CD4-positive, alpha-beta memory T cell (primary cell): ENCODE measurements around the gene GIT2. TPM values are rescaled to one million over a fixed set of nuclear protein-coding genes. Genes with fewer than 3 reads are reported as not detected.
"Not testable (repeated sequence)": the region's sequence is repeated elsewhere in the genome, so short reads cannot be mapped to it uniquely, and the experiment has no call there.

Experiments used
- CTCF ChIA-PET: fragments of 350-600 bp; sonication (Branson Sonifier 250); formaldehyde crosslinking; loops from one replicate; lab custom pipeline; 2021; ENCODE audit warnings: inconsistent platforms; ENCODE audit not compliant: partially characterized antibody; lab: Charles Lee
- POLR2A ChIA-PET: fragments of 350-600 bp; sonication (Branson Sonifier 250); formaldehyde crosslinking; loops from one replicate; lab custom pipeline; 2021; ENCODE audit not compliant: partially characterized antibody; lab: Charles Lee
- DNase-seq, 5 donors: peaks; one replicate each; pipeline versions ENCODE4 v3.0.0 to v3.0.0-alpha.2; 2020 to 2022; ENCODE audit warnings: mixed read lengths in 1 of 5
- H3K27ac ChIP-seq: one replicate; pipeline ENCODE4 v1.7.0; 2013; ENCODE audit warnings: low read depth, low read length
- H3K27me3 ChIP-seq: 2 replicates; pipeline ENCODE4 v1.7.0; 2013; ENCODE audit warnings: mild to moderate bottlenecking, low read length, moderate library complexity; ENCODE audit not compliant: insufficient read depth
- H3K36me3 ChIP-seq: 2 replicates; pipeline ENCODE4 v1.7.0; 2013; ENCODE audit warnings: mild to moderate bottlenecking, low read length, moderate library complexity; ENCODE audit not compliant: insufficient read depth
- H3K4me1 ChIP-seq: 2 replicates; pipeline ENCODE4 v1.7.0; 2013; ENCODE audit warnings: mild to moderate bottlenecking, low read length, moderate library complexity; ENCODE audit not compliant: insufficient read depth
- H3K4me3 ChIP-seq, 2 donors: one replicate each; pipeline ENCODE4 v1.7.0; 2013; ENCODE audit warnings: low read length in 2 of 2, mild to moderate bottlenecking in 1 of 2
- H3K9me3 ChIP-seq, 2 donors: one replicate each; pipeline ENCODE4 v1.7.0; 2013; ENCODE audit warnings: low read length in 2 of 2, control low read depth in 1 of 2; ENCODE audit not compliant: control insufficient read depth in 1 of 2
- H3K27ac Mint-ChIP-seq, 7 donors: one replicate each; pipeline ENCODE4 v1.8.0; 2020 to 2021; ENCODE audit warnings: mixed read lengths in 7 of 7, mild to moderate bottlenecking in 6 of 7, inconsistent platforms in 3 of 7, moderate library complexity in 3 of 7
- H3K27me3 Mint-ChIP-seq, 2 donors: one replicate each; pipeline ENCODE4 v1.8.0; 2020 to 2021; ENCODE audit warnings: mixed read lengths in 2 of 2
- H3K36me3 Mint-ChIP-seq, 2 donors: one replicate each; pipeline ENCODE4 v1.8.0; 2020 to 2021; ENCODE audit warnings: mixed read lengths in 2 of 2, inconsistent platforms in 1 of 2, mild to moderate bottlenecking in 1 of 2
- H3K4me1 Mint-ChIP-seq, 4 donors: one replicate each; pipeline ENCODE4 v1.8.0; 2020 to 2021; ENCODE audit warnings: mixed read lengths in 4 of 4, mild to moderate bottlenecking in 1 of 4
- H3K4me3 Mint-ChIP-seq, 8 donors: one replicate each; pipeline ENCODE4 v1.8.0; 2020 to 2021; ENCODE audit warnings: mixed read lengths in 8 of 8, mild to moderate bottlenecking in 7 of 8, moderate library complexity in 6 of 8, inconsistent platforms in 3 of 8
- H3K9me3 Mint-ChIP-seq, 8 donors: one replicate each; pipeline ENCODE4 v1.8.0; 2020 to 2021; ENCODE audit warnings: mixed read lengths in 8 of 8, mild to moderate bottlenecking in 5 of 8, inconsistent platforms in 3 of 8, moderate library complexity in 1 of 8
- intact Hi-C: fragments of 100-400 bp; cut with micrococcal nuclease; formaldehyde crosslinking; loops from one replicate; pipeline ENCODE4 v1.15.1; 2023
- polyA plus RNA-seq, 2 donors: library from polyadenylated mRNA; unstranded; fragments of 300-500 nt; fragmentation: Illumina TruSeq; gene quantifications; one replicate each; pipeline ENCODE4 v1.2.3, GENCODE V29; 2021
- total RNA-seq, 2 experiments: library from RNA; stranded (reverse); gene quantifications; one replicate each; pipeline ENCODE4 v1.2.3, GENCODE V29; 2021

Gene GIT2
- total and polyA plus RNA-seq, 4 experiments from 2014 or later, result 83.1 to 149 (median 118) TPM

DNA sequence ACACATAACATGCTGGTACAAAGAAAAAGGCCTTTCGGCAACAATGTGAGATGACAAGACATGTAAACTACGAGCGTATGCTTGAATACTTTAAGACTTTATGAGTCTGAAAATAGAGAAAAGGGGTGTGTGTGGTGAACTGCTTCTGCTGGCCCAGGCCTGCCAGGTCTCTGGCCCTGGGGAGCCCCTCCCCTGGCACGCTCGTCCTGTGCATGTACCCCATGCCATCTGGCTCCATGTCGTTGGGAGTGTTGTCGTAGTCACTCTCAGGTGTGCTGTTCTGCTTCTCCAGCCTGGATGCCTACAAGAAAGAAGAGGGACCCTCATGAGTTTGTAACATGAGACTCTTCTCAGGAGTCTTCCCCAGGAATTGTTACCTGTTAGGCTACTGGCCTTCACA lies 57.2 kb downstream of the GIT2 start:
- no peak for DNase-seq
- no peaks in the 10 kb centered on the region for H3K4me1 ChIP-seq
- Mint-ChIP-seq H3K27me3 (no peaks in the 10 kb centered on the region), H3K4me1 (peaks cover 0 to 3% (median 2%) of the 10 kb centered on the region in 4 donors), H3K9me3 (no peaks in the 10 kb centered on the region), H3K4me3 (no peak overlapping the region), H3K27ac (peak overlapping the region in 2 of 7 donors; percentile 29 to 37), H3K36me3 (peaks cover 40 to 52% of the 10 kb centered on the region in 2 donors)
- H3K4me3 ChIP-seq, result no peak overlapping the region
- no peaks in the 10 kb centered on the region for H3K27me3 ChIP-seq
- H3K27ac ChIP-seq, result no peak overlapping the region
- intact Hi-C loops, result no loop called here
- POLR2A ChIA-PET, result no interaction called here
- CTCF ChIA-PET, result no interaction called here
- peaks cover 39% of the 10 kb centered on the region for H3K36me3 ChIP-seq
- no peaks in the 10 kb centered on the region for H3K9me3 ChIP-seq

DNA sequence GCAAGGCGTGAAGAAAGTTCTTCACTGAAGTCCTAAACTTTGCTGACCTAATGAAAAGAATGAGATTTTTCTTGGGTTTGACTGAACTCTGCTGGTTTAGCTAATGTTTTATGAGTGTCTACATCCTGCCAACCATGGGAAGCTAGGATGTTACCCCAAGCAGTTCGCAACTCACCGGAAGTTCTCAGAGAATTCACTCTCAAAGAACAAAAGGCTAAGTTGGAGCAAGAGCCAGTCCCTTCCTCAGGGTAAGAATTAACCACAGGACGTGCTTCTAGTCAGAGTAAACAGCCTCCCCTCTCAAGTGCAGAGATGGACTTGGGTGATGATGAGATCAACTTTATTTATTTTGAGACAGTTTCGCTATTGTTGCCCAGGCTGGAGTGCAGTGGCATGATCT lies 58.8 kb downstream of the GIT2 start:
- H3K27ac Mint-ChIP-seq, result peak overlapping the region in 2 of 7 donors; percentile 6 to 18
- peaks cover 42 to 58% of the 10 kb centered on the region in 2 donors for H3K36me3 Mint-ChIP-seq

DNA sequence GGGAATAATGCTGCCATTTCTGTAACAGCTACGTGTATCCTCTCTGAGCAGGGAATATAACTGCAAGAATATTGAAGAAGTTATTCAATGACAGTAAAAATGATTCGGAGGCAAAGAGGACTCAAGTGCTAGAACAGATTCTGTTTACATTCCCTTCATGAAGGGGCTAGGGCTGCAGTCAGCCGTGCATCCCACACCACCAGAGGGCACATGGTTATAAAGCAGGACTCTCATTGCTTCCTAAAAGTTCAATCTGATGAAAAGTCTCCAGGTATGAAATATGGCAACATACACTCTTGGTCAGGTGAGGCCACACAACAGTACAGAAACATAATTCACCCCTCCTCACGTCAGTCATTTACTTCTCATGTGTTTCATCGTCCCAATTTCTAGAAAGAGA lies 62.1 kb downstream of the GIT2 start:
- intact Hi-C loops, result loop anchor here (1.0 kb wide), 1 partner anchor 81 kb away; no protein-coding TSS in a partner anchor
- Histone ChIP-seq H3K36me3 (peaks cover 82% of the 10 kb centered on the region), H3K27me3 (no peaks in the 10 kb centered on the region), H3K27ac (no peak overlapping the region), H3K9me3 (no peaks in the 10 kb centered on the region), H3K4me3 (no peak overlapping the region), H3K4me1 (no peaks in the 10 kb centered on the region)
- ChIA-PET CTCF (interaction anchor here (1.6 to 1.8 kb wide), 2 partner anchors 82 to 167 kb away, joined by 3 to 4 read pairs; no protein-coding TSS in a partner anchor), POLR2A (no interaction called here)
- H3K4me1 Mint-ChIP-seq, result peaks cover 0 to 5% (median 1%) of the 10 kb centered on the region in 4 donors
- H3K9me3 Mint-ChIP-seq, result no peaks in the 10 kb centered on the region
- H3K4me3 Mint-ChIP-seq, result no peak overlapping the region
- H3K27me3 Mint-ChIP-seq, result no peaks in the 10 kb centered on the region
- DNase-seq, result peak in 2 of 5 donors; percentile 8 to 12
- peaks cover 45 to 77% of the 10 kb centered on the region in 2 donors for H3K36me3 Mint-ChIP-seq
- H3K27ac Mint-ChIP-seq, result peak overlapping the region in 4 of 7 donors; percentile 27 to 69 (median 66)

More for the DNA sequence above, 58.8 kb downstream of the GIT2 start:
- no peaks in the 10 kb centered on the region for H3K4me1 ChIP-seq
- H3K4me3 Mint-ChIP-seq, result no peak overlapping the region
- peaks cover 55% of the 10 kb centered on the region for H3K36me3 ChIP-seq
- no peaks in the 10 kb centered on the region for H3K9me3 ChIP-seq
- H3K27me3 Mint-ChIP-seq, result no peaks in the 10 kb centered on the region
- no peak overlapping the region for H3K27ac ChIP-seq
- peaks cover 0 to 5% (median 2%) of the 10 kb centered on the region in 4 donors for H3K4me1 Mint-ChIP-seq
- no peaks in the 10 kb centered on the region for H3K27me3 ChIP-seq
- no peak for DNase-seq
- intact Hi-C loops, result no loop called here
- CTCF ChIA-PET, result interaction anchor here (1.0 kb wide), 1 partner anchor 93 kb away, joined by 4 read pairs; no protein-coding TSS in a partner anchor
- H3K4me3 ChIP-seq, result no peak overlapping the region
- POLR2A ChIA-PET, result no interaction called here
- no peaks in the 10 kb centered on the region for H3K9me3 Mint-ChIP-seq

DNA sequence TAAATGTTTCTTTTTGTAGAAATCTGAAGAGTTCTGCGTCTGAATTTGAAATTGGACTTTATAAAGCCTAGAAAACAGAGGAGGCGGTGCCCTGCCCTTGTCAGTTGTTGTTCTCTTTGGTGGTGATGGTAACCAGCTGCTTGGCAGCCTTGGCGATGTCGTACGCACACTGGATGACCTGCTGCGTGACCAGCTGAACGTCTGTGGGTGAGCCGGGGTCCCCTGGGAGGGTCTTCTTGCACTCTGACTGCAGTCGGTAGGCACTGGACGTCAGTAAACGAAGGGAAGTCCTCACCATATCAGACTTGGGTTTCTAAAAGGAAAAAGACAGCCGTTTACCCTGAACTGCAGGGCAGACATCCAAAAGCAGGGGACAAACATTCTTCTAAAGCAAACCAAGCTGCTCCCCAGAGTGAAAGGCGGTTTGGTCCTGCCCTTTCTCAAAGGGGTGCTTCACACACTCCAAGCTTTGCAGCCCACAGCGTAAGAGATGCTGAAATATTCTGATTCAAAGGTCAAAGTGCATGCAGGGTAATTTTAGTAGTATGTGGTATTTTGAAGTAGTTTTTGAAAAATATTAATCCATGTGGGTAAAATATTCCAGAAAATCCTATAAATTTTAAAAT lies 63.2 kb downstream of the GIT2 start:
- CTCF ChIA-PET, result interaction anchor here (1.6 to 1.8 kb wide), 3 partner anchors 80 to 168 kb away, joined by 3 to 4 read pairs (median 4); no protein-coding TSS in a partner anchor
- H3K36me3 Mint-ChIP-seq, result peaks cover 37 to 68% of the 10 kb centered on the region in 2 donors

GRCh38 chr12:109931143-109931542 lies 65.0 kb downstream of the GIT2 start:
- no peaks in the 10 kb centered on the region for H3K9me3 Mint-ChIP-seq
- Histone ChIP-seq H3K27ac (no peak overlapping the region), H3K27me3 (no peaks in the 10 kb centered on the region), H3K4me1 (no peaks in the 10 kb centered on the region), H3K9me3 (no peaks in the 10 kb centered on the region), H3K4me3 (no peak overlapping the region), H3K36me3 (peaks cover 64% of the 10 kb centered on the region)
- intact Hi-C loops, result no loop called here
- H3K27ac Mint-ChIP-seq, result peak overlapping the region in 3 of 7 donors; percentile 37 to 47 (median 40)
- ChIA-PET POLR2A (no interaction called here), CTCF (interaction anchor here (1.2 to 5.3 kb wide), 3 partner anchors 77 to 86 kb away, joined by 3 to 37 read pairs (median 9); no protein-coding TSS in a partner anchor)
- peaks cover 33 to 57% of the 10 kb centered on the region in 2 donors for H3K36me3 Mint-ChIP-seq
- no peak for DNase-seq
- no peak overlapping the region for H3K4me3 Mint-ChIP-seq
- no peaks in the 10 kb centered on the region for H3K27me3 Mint-ChIP-seq
- H3K4me1 Mint-ChIP-seq, result peaks cover 0 to 9% (median 4%) of the 10 kb centered on the region in 4 donors

More for the DNA sequence above, 63.2 kb downstream of the GIT2 start:
- Histone ChIP-seq H3K27me3 (no peaks in the 10 kb centered on the region), H3K27ac (no peak overlapping the region), H3K36me3 (peaks cover 76% of the 10 kb centered on the region), H3K4me1 (no peaks in the 10 kb centered on the region), H3K9me3 (no peaks in the 10 kb centered on the region), H3K4me3 (no peak overlapping the region)
- intact Hi-C loops, result no loop called here
- H3K4me1 Mint-ChIP-seq, result peaks cover 0 to 5% (median 1%) of the 10 kb centered on the region in 4 donors
- POLR2A ChIA-PET, result no interaction called here
- H3K27ac Mint-ChIP-seq, result no peak overlapping the region
- no peak overlapping the region for H3K4me3 Mint-ChIP-seq
- H3K9me3 Mint-ChIP-seq, result no peaks in the 10 kb centered on the region
- no peak for DNase-seq
- H3K27me3 Mint-ChIP-seq, result no peaks in the 10 kb centered on the region

DNA sequence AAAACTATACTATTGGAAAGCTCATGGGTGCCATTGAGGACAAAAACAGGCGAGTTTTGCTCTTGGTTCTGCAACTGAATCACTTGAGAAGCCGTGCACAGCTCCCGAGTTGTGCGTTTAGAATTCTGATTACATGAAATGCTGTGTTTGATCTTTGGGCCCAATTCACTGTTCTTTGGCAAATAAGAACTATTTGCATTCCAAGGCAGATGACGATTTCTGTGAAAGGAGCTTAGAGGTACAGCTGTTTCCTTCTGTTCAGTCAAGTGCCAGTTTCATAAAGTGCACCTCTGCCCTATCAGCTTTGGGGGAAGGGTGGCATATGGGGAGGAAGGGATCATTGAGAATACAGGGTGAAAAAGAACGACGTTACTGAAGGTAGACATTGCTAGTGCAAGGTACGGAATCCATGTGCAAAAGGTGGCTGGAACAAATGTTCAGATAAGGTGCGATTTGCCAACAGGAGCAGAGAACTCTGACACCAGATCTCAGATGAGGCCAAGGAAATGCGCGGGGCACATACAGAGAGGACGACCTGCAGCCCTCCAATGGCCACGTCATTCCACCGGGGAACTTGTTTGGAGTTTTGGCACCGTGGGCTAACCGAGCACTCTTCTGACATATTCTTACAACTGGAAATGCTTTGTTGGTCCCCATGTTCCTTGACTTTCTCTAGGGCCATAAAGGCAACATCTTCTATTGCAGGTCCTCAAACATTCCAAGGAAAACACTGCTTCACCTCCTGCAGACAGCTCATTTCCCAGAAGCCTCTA lies 66.0 kb downstream of the GIT2 start:
- Mint-ChIP-seq H3K27me3 (no peaks in the 10 kb centered on the region), H3K27ac (peak overlapping the region in 2 of 7 donors; percentile 20 to 44), H3K4me3 (no peak overlapping the region), H3K9me3 (no peaks in the 10 kb centered on the region), H3K36me3 (peaks cover 27 to 49% of the 10 kb centered on the region in 2 donors), H3K4me1 (peaks cover 0 to 9% (median 4%) of the 10 kb centered on the region in 4 donors)
- intact Hi-C loops, result no loop called here
- no peak for DNase-seq
- ChIA-PET POLR2A (no interaction called here), CTCF (interaction anchor here (0.8 to 5.3 kb wide), 4 partner anchors 17 to 85 kb away, joined by 3 to 37 read pairs (median 4); no protein-coding TSS in a partner anchor)
- Histone ChIP-seq H3K4me1 (no peaks in the 10 kb centered on the region), H3K27ac (no peak overlapping the region), H3K9me3 (no peaks in the 10 kb centered on the region), H3K36me3 (peaks cover 58% of the 10 kb centered on the region), H3K27me3 (no peaks in the 10 kb centered on the region), H3K4me3 (no peak overlapping the region)

- POLR2A ChIA-PET, DNase-seq, intact Hi-C loops, H3K4me1 ChIP-seq, H3K4me3 Mint-ChIP-seq, H3K27ac ChIP-seq, H3K4me3 ChIP-seq, H3K27me3 ChIP-seq, H3K9me3 Mint-ChIP-seq, H3K27me3 Mint-ChIP-seq, H3K9me3 ChIP-seq: not testable (repeated sequence)
- Mint-ChIP-seq H3K4me1 (peaks cover 0 to 12% (median 4%) of the 10 kb centered on the region in 4 donors), H3K36me3 (peaks cover 24 to 50% of the 10 kb centered on the region in 2 donors), H3K27ac (peak overlapping the region in 1 of 7 donors; percentile 12)
- CTCF ChIA-PET, result interaction anchor here (1.3 to 5.3 kb wide), 6 partner anchors 17 to 84 kb away, joined by 3 to 37 read pairs (median 5); partner anchors contain the start of gene TCHP
- H3K36me3 ChIP-seq, result peaks cover 52% of the 10 kb centered on the region
Observed at GRCh38 chr12:109929326-109929725, 66.8 kb downstream of the GIT2 start.
